Umbilical cord (tissue), 2 donors: ENCODE results near the gene SPACDR. TPM values are rescaled to one million over a fixed set of nuclear protein-coding genes. Genes with fewer than 3 reads are reported as not detected.
A peak's percentile ranks its signal among the peaks of the same experiment; 100 is the strongest.
"Not testable (repeated sequence)": the region's sequence is repeated elsewhere in the genome, so short reads cannot be mapped to it uniquely, and the experiment has no call there.

Experiments used
- DNase-seq: peaks from one replicate; pipeline ENCODE4 v3.0.0-alpha.2; 2015; ENCODE audit warnings: low spot score
- total RNA-seq: library from RNA; depleted of rRNA; stranded (reverse); fragments of >200 nt; gene quantifications from one replicate; pipeline ENCODE4 v1.2.3, GENCODE V29; 2014; ENCODE audit warnings: low replicate concordance; ENCODE audit not compliant: insufficient read depth

The SPACDR gene
- total RNA-seq, 1 donor from 2014 or later = not detected

GRCh38 chr7:100466653-100467605, 2.9 kb upstream of the SPACDR start:
- DNase-seq = no peak

DNA sequence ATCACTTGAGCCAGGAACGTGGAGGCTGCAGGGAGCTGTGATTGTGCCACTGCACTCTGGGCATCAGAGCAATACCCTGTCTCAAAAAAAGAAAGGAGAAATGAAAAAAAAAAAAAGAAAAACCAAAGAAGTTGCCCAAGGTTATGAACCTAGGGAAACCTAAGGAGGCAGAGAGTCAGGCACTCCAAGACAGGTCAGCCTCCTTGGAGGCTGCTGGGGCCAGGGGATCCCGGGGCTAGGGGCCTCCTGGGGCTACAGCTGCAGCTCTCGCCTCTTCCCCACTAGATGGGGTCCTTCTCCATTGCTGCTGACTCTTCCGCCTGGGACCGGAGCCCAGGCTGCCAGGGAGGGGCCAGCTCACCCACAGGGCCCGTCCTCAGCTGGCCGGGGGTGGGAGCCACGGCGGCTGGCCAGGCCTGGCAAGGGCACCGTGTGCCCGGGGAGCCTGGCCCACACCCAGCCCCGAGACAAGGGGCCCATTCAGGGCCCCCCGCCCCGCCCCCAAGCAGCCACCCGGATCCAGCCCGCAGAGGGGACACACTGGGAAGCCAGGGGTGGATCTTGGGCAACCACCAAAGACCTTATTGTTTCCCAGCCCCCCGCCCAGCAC, 1.7 kb upstream of the SPACDR start:
- DNase-seq = peak; percentile 81

DNA sequence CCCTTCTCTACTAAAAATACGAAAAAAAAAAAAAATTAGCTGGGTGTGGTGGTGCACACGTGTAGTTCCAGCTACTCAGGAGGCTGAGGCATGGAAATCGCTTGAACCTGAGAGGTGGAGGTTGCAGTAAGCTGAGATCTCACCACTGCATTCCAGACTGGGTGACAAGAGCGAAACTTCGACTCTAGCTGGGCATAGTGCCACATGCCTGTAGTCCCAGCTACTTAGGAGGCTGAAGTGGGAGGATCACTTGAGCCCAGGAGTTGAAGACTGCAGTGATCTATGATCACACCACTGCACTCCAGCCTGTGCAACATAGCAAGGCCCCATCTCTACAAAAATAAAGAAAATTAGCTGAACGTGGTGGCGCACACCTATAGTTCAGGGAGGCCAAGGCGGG, 1.2 kb upstream of the SPACDR start:
- DNase-seq = no peak

- no peak for DNase-seq
These were observed 731 bp upstream of the SPACDR start for GRCh38 chr7:100464791-100465190.

DNA sequence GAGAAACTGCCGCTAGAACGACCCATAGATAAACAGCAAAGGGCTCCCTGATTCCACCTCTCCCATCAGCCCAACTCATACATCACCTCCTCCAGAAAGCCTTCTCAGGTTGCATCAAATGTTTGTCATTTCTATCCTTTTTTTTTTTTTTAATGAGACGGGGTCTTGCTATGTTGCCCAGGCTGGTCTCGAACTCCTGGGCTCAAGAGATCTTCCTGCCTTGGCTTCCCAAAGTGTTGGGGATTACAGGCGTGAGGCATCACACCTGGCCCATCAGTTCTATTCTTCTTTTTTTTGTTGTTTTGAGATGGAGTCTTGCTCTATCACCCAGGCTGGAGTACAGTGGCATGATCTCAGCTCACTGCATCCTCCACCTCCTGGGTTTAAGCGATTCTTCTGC, 7.0 kb downstream of the SPACDR start:
- no peak for DNase-seq

GRCh38 chr7:100456562-100456961, 7.5 kb downstream of the SPACDR start:
- no peak for DNase-seq

- DNase-seq = no peak
These were observed 8.9 kb downstream of the SPACDR start for GRCh38 chr7:100455206-100455605.

DNA sequence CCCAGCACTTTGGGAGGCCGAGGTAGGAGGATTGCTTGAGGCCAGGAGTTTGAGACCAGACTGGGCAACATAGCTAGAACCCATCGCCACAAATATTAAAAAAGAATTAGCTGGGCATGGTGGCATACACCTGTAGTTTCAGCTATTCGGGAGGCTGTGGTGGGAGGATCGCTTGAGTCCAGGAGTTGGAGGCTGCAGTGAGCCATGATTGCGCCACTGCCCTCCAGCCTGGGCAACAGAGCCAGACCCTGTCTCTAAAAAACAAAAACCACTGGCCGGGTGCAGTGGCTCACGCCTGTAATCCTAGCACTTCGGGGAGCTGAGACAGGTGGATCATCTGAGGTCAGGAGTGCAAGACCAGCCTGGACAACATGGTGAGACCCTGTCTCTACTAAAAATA, 10.2 kb downstream of the SPACDR start:
- DNase-seq = not testable (repeated sequence)

DNA sequence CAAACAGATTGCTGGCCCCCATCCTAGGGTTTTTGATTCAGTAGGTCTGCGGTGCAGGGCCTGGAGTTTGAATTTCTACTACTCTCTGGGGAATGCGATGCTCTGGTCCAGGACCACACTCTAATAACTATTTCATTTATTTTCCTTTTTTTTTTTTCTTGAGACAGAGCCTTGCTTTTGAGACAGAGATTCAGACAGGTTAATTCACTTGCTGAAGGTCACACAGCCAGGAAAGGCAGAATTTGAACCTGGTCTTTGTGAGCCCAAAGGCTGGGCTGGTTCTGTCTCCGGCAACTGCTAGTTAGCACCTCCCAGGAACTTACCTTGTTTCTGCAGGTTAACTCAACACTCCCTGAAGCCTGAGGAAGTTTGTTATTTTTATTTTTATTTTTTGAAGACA, 11.5 kb downstream of the SPACDR start:
- no peak for DNase-seq

GRCh38 chr7:100449190-100449795, 14.8 kb downstream of the SPACDR start:
- no peak for DNase-seq

DNA sequence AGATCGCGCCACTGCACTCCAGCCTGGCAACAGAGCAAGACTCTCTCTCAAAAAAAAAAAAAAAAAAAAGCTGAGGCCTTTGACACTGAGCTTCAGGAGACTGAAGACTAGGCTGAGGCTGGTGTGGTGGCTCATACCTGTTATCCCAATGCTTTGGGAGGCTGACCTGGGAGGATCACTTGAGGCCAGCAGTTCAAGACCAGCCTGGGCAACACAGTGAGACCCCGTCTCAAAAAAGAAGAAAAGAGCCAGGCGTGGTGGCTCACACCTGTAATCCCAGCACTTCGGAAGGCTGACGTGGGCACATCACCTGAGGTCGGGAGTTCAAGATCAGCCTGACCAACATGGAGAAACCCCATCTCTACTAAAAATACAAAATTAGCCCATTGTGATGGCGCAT, 16.7 kb downstream of the SPACDR start:
- DNase-seq = not testable (repeated sequence)

DNA sequence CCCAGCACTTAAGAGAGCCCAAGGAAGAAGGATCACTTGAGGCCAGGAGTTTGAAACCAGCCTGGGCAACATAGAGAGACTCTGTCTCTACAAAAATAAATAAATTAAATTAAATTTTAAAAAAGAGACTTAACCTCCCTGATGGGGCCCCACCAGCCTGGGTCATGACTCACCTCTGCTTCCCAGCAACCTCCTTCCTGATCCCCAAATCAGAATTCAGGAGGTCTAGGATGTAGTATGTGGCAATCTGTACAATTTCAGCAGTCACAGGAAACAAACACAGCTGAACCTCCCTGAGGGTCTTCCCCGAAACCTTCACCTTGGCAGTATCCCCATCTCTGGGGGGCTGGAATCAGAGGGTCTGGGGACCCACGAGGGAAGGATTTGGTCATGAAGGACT, 18.0 kb downstream of the SPACDR start:
- DNase-seq = no peak

DNA sequence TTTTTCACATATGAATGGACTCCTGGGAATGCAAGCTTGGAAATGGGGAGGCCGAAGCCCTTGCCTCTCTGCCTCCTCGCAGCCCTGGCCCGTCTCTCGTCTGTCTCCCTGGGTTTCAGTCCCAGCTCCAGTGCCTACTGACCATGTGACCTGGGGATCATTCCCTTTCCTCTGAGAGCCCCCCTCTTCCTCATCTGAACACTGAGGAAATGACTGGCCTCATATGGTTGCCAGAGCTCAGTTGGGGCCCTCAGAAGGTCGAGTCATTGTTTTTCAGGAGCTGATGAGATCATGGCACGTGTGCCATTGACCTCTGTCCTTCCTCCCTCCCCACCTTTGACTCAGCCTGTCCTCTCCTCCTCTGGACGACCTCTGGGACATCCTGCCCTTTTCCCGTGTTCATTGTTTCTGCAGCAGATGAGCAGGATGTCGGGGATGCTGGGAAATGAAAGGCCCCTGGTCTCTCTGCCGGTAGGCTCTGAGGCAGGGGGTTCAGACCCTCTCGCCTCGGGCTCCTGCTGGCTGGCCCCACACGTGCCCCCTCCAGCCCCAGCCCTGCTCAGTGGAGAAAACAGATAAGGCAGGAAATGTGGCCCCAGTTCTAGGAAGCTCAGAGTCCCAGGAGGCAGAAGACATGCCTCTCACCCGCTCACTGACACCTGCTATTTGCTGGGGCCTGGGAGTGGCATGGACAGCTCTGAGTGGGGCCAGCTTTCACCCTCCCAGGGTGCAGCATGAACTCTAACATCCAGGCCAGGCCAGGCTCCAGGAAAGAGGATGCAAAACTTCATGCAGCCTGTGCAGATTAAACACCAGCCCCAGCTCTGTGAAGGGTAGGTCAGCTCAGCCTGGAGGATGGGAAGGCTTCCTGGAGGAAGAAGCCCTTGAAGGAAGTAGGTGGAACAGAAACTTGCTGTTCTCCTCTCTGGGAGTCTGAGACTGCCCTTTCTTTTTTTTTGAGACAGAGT, 19.5 kb downstream of the SPACDR start:
- no peak for DNase-seq

- DNase-seq = no peak
These were observed 20.8 kb downstream of the SPACDR start for GRCh38 chr7:100443096-100443840.

DNA sequence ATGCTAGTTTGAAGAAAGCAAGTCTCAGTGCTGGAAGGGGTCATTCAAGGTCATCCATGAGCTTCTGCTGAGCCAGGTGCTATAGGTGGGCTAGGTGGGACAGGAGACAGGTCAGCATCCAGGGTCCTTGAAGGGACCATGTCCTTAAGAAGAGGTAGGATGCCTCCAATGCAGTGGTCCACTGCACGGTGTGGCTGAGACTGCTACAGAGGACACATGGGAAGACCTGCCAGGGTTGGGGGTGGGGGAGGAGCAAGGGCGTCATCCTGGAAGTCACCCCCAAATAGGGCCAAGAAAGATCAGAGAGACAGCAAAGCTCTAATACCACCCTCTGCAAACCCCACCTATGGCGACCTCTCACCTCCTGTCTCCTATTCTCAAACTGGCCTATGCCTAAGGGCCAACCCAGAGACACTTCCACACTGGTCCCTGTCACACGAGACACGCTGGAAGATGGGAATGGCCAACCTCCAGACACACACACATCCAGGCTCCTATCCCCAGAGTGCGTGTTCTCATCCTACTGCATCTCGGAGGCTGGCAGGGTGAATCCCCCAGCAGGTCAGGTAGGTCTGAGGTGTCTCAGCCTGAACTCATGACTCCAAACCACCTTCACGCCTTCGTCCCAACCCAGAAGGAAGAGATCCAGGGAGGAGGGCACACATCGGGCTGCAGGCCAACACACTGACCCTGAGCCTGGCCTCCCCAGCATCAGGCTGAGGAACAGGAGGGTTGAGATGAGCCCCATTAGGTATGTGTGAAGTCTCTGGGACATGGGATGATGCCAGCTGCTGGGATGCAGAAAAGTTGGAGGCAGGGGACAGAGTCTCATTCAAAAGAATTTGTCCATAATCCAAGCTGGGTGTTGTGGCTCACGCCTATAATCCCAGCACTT, 22.2 kb downstream of the SPACDR start:
- no peak for DNase-seq

DNA sequence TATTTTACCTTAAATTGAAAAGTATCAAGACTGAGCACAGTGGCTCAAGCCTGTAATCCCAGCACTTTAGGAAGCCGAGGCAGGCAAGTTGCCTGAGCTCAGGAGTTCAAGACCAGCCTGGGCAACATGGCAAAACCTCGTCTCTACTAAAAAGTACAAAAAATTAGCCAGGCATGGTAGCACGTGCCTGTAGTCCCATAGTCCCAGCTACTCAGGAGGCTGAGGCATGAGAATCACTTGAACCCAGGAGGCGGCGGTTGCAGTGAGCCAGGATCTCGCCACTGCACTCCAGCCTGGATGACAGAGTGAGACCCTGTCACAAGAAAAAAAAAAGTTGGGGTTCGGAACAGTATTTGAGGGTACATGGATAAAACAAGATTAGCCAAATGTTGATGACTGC, 24.8 kb downstream of the SPACDR start:
- not testable (repeated sequence) for DNase-seq

- DNase-seq = not testable (repeated sequence)
These were observed 25.3 kb downstream of the SPACDR start for GRCh38 chr7:100438731-100439130.

GRCh38 chr7:100438172-100438571, 25.9 kb downstream of the SPACDR start:
- DNase-seq = no peak
